8988T (cell line): ENCODE measurements around the gene VTCN1.
"Not testable (repeated sequence)": the region's sequence is repeated elsewhere in the genome, so short reads cannot be mapped to it uniquely, and the experiment has no call there.

ENCODE experiments used
- DNase-seq: peaks from one replicate; pipeline ENCODE4 v3.0.0; 2011

VTCN1 gene

GRCh38 chr1:117121589-117122329 is 89.0 kb downstream of the VTCN1 start, which contains the start of gene TRIM45:
Gene TRIM45 (minus strand): TSS chr1:117121749. CDS start chr1:117121201, 548 bp downstream.
- peak; percentile 62 for DNase-seq

- DNase-seq: peak; percentile 13
These were observed 89.7 kb downstream of the VTCN1 start for GRCh38 chr1:117120774-117121588.

GRCh38 chr1:117119144-117119543 is 91.6 kb downstream of the VTCN1 start:
- DNase-seq: not testable (repeated sequence)

GRCh38 chr1:117118137-117118536 is 92.6 kb downstream of the VTCN1 start:
- no peak for DNase-seq

- DNase-seq: no peak
These were observed 93.0 kb downstream of the VTCN1 start for GRCh38 chr1:117117697-117118096.

GRCh38 chr1:117116784-117117130 is 94.0 kb downstream of the VTCN1 start:
- DNase-seq: no peak

GRCh38 chr1:117116090-117116783 is 94.5 kb downstream of the VTCN1 start:
- DNase-seq: no peak

- DNase-seq: no peak
These were observed 95.8 kb downstream of the VTCN1 start for GRCh38 chr1:117114877-117115276.

GRCh38 chr1:117113199-117113598 is 97.5 kb downstream of the VTCN1 start:
- no peak for DNase-seq

- DNase-seq: no peak
These were observed 98.5 kb downstream of the VTCN1 start for GRCh38 chr1:117112047-117112717.

- DNase-seq: no peak
These were observed 100.0 kb downstream of the VTCN1 start for GRCh38 chr1:117110774-117111173.

GRCh38 chr1:117107364-117107763 is 103.4 kb downstream of the VTCN1 start:
- no peak for DNase-seq

- DNase-seq: no peak
These were observed 104.2 kb downstream of the VTCN1 start for GRCh38 chr1:117106478-117106877.

- DNase-seq: no peak
These were observed 105.0 kb downstream of the VTCN1 start for GRCh38 chr1:117105722-117106121.

GRCh38 chr1:117104986-117105385 is 105.7 kb downstream of the VTCN1 start:
- no peak for DNase-seq

GRCh38 chr1:117101858-117102257 is 108.9 kb downstream of the VTCN1 start:
- not testable (repeated sequence) for DNase-seq

- DNase-seq: no peak
These were observed 109.4 kb downstream of the VTCN1 start for GRCh38 chr1:117101334-117101733.

- DNase-seq: no peak
These were observed 112.3 kb downstream of the VTCN1 start for GRCh38 chr1:117098287-117098890.

GRCh38 chr1:117097443-117097842 is 113.3 kb downstream of the VTCN1 start:
- no peak for DNase-seq

- no peak for DNase-seq
These were observed 113.7 kb downstream of the VTCN1 start for GRCh38 chr1:117096951-117097408.

GRCh38 chr1:117094841-117095604 is 115.7 kb downstream of the VTCN1 start:
- DNase-seq: no peak
